A172 (cell line): ENCODE measurements around the gene DNASE1L1. TPM values are rescaled to one million over a fixed set of nuclear protein-coding genes. Genes with fewer than 3 reads are reported as not detected.

Experiments
- DNase-seq: peaks from one replicate; pipeline ENCODE4 v3.0.0-alpha.2; 2015; ENCODE audit warnings: low spot score
- total RNA-seq: library from RNA; depleted of rRNA; stranded (reverse); fragments of >200 nt; shearing (Covaris generic); gene quantifications from 2 replicates; pipeline ENCODE4 v1.2.3, GENCODE V29; 2014

DNASE1L1 gene
- total RNA-seq, 1 experiment from 2014 or later: 70.8 TPM

GRCh38 chrX:154382483-154383069, 26.5 kb downstream of the DNASE1L1 start:
- no peak for DNase-seq

GRCh38 chrX:154381271-154381670, 27.8 kb downstream of the DNASE1L1 start:
- no peak for DNase-seq

- DNase-seq: no peak
Observed at GRCh38 chrX:154380787-154381186, 28.3 kb downstream of the DNASE1L1 start.

- DNase-seq: peak; percentile 28
Observed at GRCh38 chrX:154380153-154380552, 28.9 kb downstream of the DNASE1L1 start.

GRCh38 chrX:154379569-154379951, 29.5 kb downstream of the DNASE1L1 start:
- DNase-seq: no peak

- DNase-seq: peak; percentile 98
Observed at GRCh38 chrX:154378799-154379568, 30.1 kb downstream of the DNASE1L1 start, which contains the start of gene EMD. Gene EMD, plus strand, starts transcription at chrX:154379295. Its CDS starts 190 bp downstream, at chrX:154379485.

- peak; percentile 50 for DNase-seq
Observed at GRCh38 chrX:154378059-154378798, 30.8 kb downstream of the DNASE1L1 start.

GRCh38 chrX:154376774-154377173, 32.3 kb downstream of the DNASE1L1 start:
- no peak for DNase-seq

GRCh38 chrX:154375156-154375504, 33.9 kb downstream of the DNASE1L1 start:
- DNase-seq: no peak

GRCh38 chrX:154374313-154375155, 34.5 kb downstream of the DNASE1L1 start, which contains the start of gene FLNA:
Gene FLNA, minus strand, starts transcription at chrX:154374634. Its CDS starts 3,389 bp downstream, at chrX:154371245.
- DNase-seq: no peak

GRCh38 chrX:154373340-154374306, 35.4 kb downstream of the DNASE1L1 start:
- peak; percentile 72 for DNase-seq

GRCh38 chrX:154372612-154373022, 36.4 kb downstream of the DNASE1L1 start:
- DNase-seq: no peak

GRCh38 chrX:154371789-154372300, 37.2 kb downstream of the DNASE1L1 start:
- no peak for DNase-seq

GRCh38 chrX:154371017-154371788, 37.9 kb downstream of the DNASE1L1 start:
- DNase-seq: peak; percentile 93

- no peak for DNase-seq
Observed at GRCh38 chrX:154370300-154371016, 38.6 kb downstream of the DNASE1L1 start.

- peak; percentile 97 for DNase-seq
Observed at GRCh38 chrX:154369449-154370299, 39.4 kb downstream of the DNASE1L1 start.

- peak; percentile 99 for DNase-seq
Observed at GRCh38 chrX:154368630-154369448, 40.2 kb downstream of the DNASE1L1 start.
